Central memory CD8-positive, alpha-beta T cell (primary cell): ENCODE data around the gene B4GALT4.
"Not testable (repeated sequence)": the region's sequence is repeated elsewhere in the genome, so short reads cannot be mapped to it uniquely, and the experiment has no call there.

Experiments used
- ATAC-seq: fragments of 150-1000 bp; cut with Tn5 transposase; replicated peaks from 2 replicates; pipeline ENCODE4 v1.10.0; 2022; ENCODE audit warnings: mild to moderate bottlenecking, moderate FRiP score, moderate number of reproducible peaks; ENCODE audit not compliant: poor library complexity, severe bottlenecking; ENCODE audit errors: extremely low read depth
- DNase-seq, 2 donors: peaks; one replicate each; pipeline ENCODE4 v3.0.0; 2021; ENCODE audit warnings: low spot score in 2 of 2
- H3K27ac Mint-ChIP-seq: one replicate; pipeline ENCODE4 v1.8.0; 2022; ENCODE audit warnings: low read depth, mild to moderate bottlenecking, moderate library complexity, mixed read lengths
- H3K27me3 Mint-ChIP-seq: one replicate; pipeline ENCODE4 v1.8.0; 2022; ENCODE audit warnings: mixed read lengths
- H3K36me3 Mint-ChIP-seq: one replicate; pipeline ENCODE4 v1.8.0; 2022; ENCODE audit warnings: mild to moderate bottlenecking, moderate library complexity, mixed read lengths; ENCODE audit not compliant: insufficient read depth
- H3K4me1 Mint-ChIP-seq: one replicate; pipeline ENCODE4 v1.8.0; 2022; ENCODE audit warnings: mixed read lengths
- H3K4me3 Mint-ChIP-seq: one replicate; pipeline ENCODE4 v1.8.0; 2022; ENCODE audit warnings: mild to moderate bottlenecking, moderate library complexity, mixed read lengths
- H3K9me3 Mint-ChIP-seq: one replicate; pipeline ENCODE4 v1.8.0; 2022; ENCODE audit warnings: mixed read lengths

The B4GALT4 gene, protein sequence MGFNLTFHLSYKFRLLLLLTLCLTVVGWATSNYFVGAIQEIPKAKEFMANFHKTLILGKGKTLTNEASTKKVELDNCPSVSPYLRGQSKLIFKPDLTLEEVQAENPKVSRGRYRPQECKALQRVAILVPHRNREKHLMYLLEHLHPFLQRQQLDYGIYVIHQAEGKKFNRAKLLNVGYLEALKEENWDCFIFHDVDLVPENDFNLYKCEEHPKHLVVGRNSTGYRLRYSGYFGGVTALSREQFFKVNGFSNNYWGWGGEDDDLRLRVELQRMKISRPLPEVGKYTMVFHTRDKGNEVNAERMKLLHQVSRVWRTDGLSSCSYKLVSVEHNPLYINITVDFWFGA

GRCh38 chr3:119240591-119241434, at the start of gene B4GALT4:
Gene B4GALT4, minus strand, starts transcription at chr3:119240878. Its CDS starts 10,779 bp downstream, at chr3:119230099.
- no peaks in the 10 kb centered on the region for H3K27me3 Mint-ChIP-seq
- peak; percentile 43 to 49 for DNase-seq
- H3K9me3 Mint-ChIP-seq: no peaks in the 10 kb centered on the region
- ATAC-seq: peak; percentile 80
- H3K4me3 Mint-ChIP-seq: peak within 1 kb of the TSS; percentile 83
- H3K4me1 Mint-ChIP-seq: peaks cover 24% of the 10 kb centered on the region
- H3K27ac Mint-ChIP-seq: peak within 1 kb of the TSS; percentile 84
- peaks cover 2% of the 10 kb centered on the region for H3K36me3 Mint-ChIP-seq

GRCh38 chr3:119289404-119289770, 48.7 kb upstream of the B4GALT4 start:
- peaks cover 11% of the 10 kb centered on the region for H3K36me3 Mint-ChIP-seq
- ATAC-seq (no peak), DNase-seq (no peak)
- no peak overlapping the region for H3K27ac Mint-ChIP-seq
- H3K9me3 Mint-ChIP-seq: peaks cover 6% of the 10 kb centered on the region
- H3K27me3 Mint-ChIP-seq: peaks cover 20% of the 10 kb centered on the region
- peaks cover 38% of the 10 kb centered on the region for H3K4me1 Mint-ChIP-seq
- no peak overlapping the region for H3K4me3 Mint-ChIP-seq

GRCh38 chr3:119288669-119289403, 48.2 kb upstream of the B4GALT4 start:
- no peak overlapping the region for H3K27ac Mint-ChIP-seq
- DNase-seq (no peak), ATAC-seq (no peak)
- H3K27me3 Mint-ChIP-seq: peaks cover 20% of the 10 kb centered on the region
- H3K9me3 Mint-ChIP-seq: peaks cover 6% of the 10 kb centered on the region
- H3K4me1 Mint-ChIP-seq: peaks cover 35% of the 10 kb centered on the region
- H3K4me3 Mint-ChIP-seq: no peak overlapping the region
- peaks cover 6% of the 10 kb centered on the region for H3K36me3 Mint-ChIP-seq

GRCh38 chr3:119279584-119280243, 39.0 kb upstream of the B4GALT4 start:
- Mint-ChIP-seq H3K4me1 (no peaks in the 10 kb centered on the region), H3K4me3 (no peak overlapping the region), H3K36me3 (peaks cover 2% of the 10 kb centered on the region), H3K27ac (no peak overlapping the region), H3K27me3 (no peaks in the 10 kb centered on the region), H3K9me3 (peaks cover 8% of the 10 kb centered on the region)
- ATAC-seq (no peak), DNase-seq (no peak)

GRCh38 chr3:119279101-119279554, 38.5 kb upstream of the B4GALT4 start:
- no peak overlapping the region for H3K4me3 Mint-ChIP-seq

GRCh38 chr3:119276680-119277079, 36.0 kb upstream of the B4GALT4 start:
- DNase-seq (no peak), ATAC-seq (no peak)
- Mint-ChIP-seq H3K9me3 (peaks cover 3% of the 10 kb centered on the region), H3K36me3 (peaks cover 5% of the 10 kb centered on the region), H3K4me3 (no peak overlapping the region), H3K27me3 (no peaks in the 10 kb centered on the region), H3K4me1 (no peaks in the 10 kb centered on the region), H3K27ac (no peak overlapping the region)

More at GRCh38 chr3:119279101-119279554, 38.5 kb upstream of the B4GALT4 start:
- no peak overlapping the region for H3K27ac Mint-ChIP-seq
- H3K9me3 Mint-ChIP-seq: peaks cover 8% of the 10 kb centered on the region
- DNase-seq: no peak
- no peak for ATAC-seq
- H3K27me3 Mint-ChIP-seq: no peaks in the 10 kb centered on the region
- peaks cover 5% of the 10 kb centered on the region for H3K36me3 Mint-ChIP-seq
- no peaks in the 10 kb centered on the region for H3K4me1 Mint-ChIP-seq

DNA sequence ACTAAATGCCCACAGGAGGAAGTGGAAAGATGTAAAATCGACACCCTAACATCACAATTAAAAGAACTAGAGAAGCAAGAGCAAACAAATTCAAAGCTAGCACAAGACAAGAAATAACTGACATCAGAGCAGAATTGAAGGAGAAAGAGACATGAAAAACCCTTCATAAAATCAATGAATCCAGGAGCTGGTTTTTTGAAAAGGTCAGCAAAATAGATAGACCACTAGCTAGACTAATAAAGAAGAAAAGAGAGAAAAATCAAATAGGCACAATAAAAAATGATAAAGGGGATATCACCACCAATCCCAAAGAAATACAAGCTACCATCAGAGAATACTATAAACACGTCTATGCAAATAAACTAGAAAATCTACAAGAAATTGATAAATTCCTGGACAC, 29.5 kb upstream of the B4GALT4 start:
- not testable (repeated sequence) for H3K4me3 Mint-ChIP-seq, H3K36me3 Mint-ChIP-seq, ATAC-seq, DNase-seq, H3K27ac Mint-ChIP-seq, H3K4me1 Mint-ChIP-seq
- H3K9me3 Mint-ChIP-seq: peaks cover 12% of the 10 kb centered on the region
- H3K27me3 Mint-ChIP-seq: peaks cover 21% of the 10 kb centered on the region

DNA sequence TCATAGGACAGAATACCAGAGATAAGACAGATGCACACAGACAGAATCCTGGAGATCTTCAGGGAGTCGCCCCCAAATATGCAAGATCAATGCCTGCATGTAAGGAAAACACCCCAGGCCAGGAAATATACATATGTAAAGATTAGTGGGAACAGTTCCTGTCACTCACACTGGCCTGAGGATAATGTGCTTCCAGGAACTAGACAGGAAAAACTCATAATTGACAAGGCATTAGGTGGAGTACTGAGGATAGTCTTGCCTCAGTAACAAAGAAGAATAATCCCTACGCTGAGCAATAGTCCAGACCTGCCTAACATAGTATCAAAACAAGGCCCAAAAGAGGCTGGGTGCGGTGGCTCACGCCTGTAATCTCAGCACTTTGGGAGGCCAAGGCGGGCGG, 20.4 kb upstream of the B4GALT4 start:
- Mint-ChIP-seq H3K9me3 (no peaks in the 10 kb centered on the region), H3K4me3 (no peak overlapping the region), H3K27me3 (peaks cover 13% of the 10 kb centered on the region), H3K4me1 (no peaks in the 10 kb centered on the region), H3K36me3 (no peaks in the 10 kb centered on the region), H3K27ac (no peak overlapping the region)
- ATAC-seq (no peak), DNase-seq (no peak)

DNA sequence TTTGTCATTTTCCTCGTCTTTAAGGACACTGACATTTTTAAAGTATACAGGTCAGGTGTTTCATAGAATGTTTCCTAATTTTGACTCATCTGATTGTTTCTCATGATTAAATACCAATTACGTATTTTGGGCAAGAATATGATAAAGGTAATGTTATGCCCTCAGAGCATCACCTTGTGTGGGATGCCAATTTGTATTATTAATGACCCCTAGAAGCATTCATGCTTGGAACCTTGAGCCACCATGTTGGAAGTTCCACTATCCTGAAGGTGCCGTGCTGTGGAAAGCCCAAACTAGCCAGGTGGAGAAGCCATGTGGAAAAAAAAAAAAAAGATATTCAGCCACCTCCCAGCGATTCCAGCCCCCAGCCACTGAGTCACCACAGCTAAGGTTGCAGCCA, 19.1 kb upstream of the B4GALT4 start:
- no peaks in the 10 kb centered on the region for H3K9me3 Mint-ChIP-seq
- no peak for DNase-seq
- ATAC-seq: no peak
- H3K4me3 Mint-ChIP-seq: no peak overlapping the region
- H3K4me1 Mint-ChIP-seq: no peaks in the 10 kb centered on the region
- peaks cover 13% of the 10 kb centered on the region for H3K27me3 Mint-ChIP-seq
- H3K27ac Mint-ChIP-seq: no peak overlapping the region
- no peaks in the 10 kb centered on the region for H3K36me3 Mint-ChIP-seq

GRCh38 chr3:119258915-119259314, 18.2 kb upstream of the B4GALT4 start:
- Mint-ChIP-seq H3K36me3 (no peaks in the 10 kb centered on the region), H3K9me3 (no peaks in the 10 kb centered on the region), H3K27ac (no peak overlapping the region), H3K27me3 (peaks cover 13% of the 10 kb centered on the region), H3K4me1 (no peaks in the 10 kb centered on the region), H3K4me3 (no peak overlapping the region)
- ATAC-seq (peak; percentile 46), DNase-seq (no peak)

DNA sequence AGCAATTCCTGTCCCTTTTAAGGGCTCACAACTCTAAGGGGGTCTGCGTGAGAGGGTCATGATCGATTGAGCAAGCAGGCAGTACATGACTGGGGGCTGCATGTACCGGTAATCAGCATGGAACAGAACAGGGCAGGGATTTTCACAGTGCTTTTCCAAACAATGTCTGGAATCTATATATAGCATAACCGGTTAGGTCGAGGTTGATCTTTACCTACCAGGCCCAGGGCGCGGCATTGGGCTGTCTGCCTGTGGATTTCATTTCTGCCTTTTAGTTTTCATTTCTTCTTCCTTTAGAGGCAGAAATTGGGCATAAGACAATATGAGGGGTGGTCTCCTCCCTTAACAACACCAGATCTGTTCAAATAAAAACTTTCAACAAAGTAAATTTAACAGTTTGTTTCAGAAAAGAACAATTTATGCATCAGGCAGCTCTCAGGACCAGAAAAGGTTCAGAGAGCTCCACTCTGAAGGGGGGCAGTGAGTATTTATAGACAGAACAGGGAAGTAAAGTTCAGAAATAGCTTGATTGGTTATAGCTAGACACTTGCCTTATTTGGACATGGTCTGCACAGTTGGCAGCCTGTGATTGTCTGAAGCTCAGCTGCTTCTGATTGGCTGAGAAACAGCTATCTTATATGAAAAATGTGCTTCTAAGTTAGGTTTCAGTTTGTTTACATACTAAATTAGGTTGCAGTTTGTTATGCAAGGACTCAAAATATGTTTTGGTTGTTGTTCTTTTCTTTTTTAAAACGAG, 17.2 kb upstream of the B4GALT4 start:
- H3K27ac Mint-ChIP-seq: no peak overlapping the region
- H3K4me3 Mint-ChIP-seq: no peak overlapping the region
- no peak for ATAC-seq
- no peaks in the 10 kb centered on the region for H3K4me1 Mint-ChIP-seq
- no peaks in the 10 kb centered on the region for H3K9me3 Mint-ChIP-seq
- H3K36me3 Mint-ChIP-seq: no peaks in the 10 kb centered on the region
- no peak for DNase-seq
- peaks cover 13% of the 10 kb centered on the region for H3K27me3 Mint-ChIP-seq
